GM10266 (cell line): ENCODE data around the gene EGLN2.

Source experiments
- DNase-seq: peaks from one replicate; pipeline ENCODE4 v3.0.0; 2012; ENCODE audit errors: extremely low spot score
- TF ChIP-seq, protein P1 (sequence below): IDR thresholded peaks from 2 replicates; pipeline ENCODE4 v1.5.1; 2012; ENCODE audit warnings: mild to moderate bottlenecking, low read depth; ENCODE audit not compliant: control insufficient read depth, insufficient read depth; ENCODE audit errors: missing control alignments

Gene EGLN2

DNA sequence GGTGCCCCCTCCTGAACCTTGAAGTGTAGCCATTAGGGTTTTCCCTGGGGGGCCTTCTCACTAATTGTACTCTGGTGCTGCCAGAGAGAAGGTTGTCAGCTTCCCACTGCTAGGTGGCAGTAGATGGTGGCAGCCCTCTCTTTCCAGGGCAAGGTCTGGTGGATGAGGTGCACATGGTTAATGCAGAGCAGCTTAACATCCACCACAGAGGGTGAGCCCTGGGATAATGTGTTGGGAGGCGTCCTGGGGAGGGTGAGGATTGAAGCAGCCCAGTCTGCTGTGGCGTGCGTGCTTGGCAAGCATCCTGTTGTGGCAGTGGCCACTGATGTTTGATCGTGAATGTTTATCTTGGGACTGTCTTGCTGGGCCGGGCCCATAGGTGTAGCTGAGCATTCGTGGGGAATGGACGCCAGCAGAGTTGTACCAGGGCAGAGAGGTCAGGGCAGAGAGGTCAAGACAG is 5.8 kb downstream of the EGLN2 start:
- TF ChIP-seq, protein P1, sequence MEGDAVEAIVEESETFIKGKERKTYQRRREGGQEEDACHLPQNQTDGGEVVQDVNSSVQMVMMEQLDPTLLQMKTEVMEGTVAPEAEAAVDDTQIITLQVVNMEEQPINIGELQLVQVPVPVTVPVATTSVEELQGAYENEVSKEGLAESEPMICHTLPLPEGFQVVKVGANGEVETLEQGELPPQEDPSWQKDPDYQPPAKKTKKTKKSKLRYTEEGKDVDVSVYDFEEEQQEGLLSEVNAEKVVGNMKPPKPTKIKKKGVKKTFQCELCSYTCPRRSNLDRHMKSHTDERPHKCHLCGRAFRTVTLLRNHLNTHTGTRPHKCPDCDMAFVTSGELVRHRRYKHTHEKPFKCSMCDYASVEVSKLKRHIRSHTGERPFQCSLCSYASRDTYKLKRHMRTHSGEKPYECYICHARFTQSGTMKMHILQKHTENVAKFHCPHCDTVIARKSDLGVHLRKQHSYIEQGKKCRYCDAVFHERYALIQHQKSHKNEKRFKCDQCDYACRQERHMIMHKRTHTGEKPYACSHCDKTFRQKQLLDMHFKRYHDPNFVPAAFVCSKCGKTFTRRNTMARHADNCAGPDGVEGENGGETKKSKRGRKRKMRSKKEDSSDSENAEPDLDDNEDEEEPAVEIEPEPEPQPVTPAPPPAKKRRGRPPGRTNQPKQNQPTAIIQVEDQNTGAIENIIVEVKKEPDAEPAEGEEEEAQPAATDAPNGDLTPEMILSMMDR, result no peak
- no peak for DNase-seq

DNA sequence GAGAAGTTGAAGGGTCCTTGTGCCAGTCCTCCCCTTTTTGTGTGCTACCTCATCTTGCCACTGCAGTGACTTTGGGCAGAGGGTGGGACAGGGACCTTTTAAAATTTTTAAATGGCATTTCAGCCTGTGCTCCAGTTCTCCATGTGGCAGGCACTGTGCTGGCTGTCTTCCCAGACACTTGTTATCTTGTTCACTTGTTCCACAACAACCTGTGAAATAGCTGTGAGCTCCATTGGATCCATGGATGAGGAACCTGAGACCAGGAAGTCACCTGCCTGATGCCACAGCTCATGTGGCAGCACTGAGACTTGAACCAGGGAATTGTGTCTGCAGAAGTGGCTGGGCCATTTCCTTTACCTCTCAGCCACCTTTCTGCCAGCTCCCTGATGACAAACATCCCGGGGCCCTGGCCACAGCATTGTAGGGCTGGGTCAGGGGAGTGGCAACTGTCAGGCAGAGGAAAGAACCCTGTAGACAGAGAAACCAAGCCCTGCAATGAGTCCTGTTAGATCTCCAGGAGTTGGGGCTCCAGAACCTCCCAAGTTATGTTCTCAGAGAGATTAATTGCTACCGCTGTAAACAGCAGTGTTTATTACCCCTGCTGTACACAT is 6.4 kb downstream of the EGLN2 start:
- TF ChIP-seq, protein P1, result no peak

DNA sequence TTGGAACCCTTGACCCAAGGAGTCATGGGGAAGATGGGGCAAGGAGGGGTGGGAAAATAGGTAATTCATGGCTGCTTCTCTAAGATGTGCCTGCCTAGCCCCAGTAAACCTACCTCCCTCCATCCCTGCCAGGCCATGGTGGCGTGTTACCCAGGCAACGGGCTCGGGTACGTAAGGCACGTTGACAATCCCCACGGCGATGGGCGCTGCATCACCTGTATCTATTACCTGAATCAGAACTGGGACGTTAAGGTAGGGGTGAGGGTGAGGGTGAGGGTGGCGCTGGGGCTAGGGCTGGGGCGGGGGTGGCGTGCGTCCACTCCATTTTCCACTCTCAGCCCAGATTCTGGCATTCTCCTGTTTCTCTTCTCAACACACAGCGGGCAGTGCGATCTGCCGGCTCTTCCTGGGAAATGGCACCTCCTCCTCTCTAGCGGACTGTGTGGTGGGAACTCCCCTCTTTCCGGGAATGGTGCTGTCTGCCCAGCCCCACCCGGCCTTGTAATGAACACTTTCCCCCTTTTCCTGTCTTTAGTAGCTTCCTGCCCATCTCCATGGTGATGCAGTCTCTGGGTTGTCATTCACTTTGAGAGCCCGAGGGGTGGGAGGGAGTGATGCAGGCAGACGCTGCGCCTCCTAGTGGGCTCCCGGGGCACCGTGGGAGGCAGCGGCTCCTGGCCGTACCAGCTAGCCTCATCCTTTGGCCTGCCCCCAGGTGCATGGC is 7.6 kb downstream of the EGLN2 start:
- DNase-seq, result peak; percentile 82
- TF ChIP-seq, protein P1, result peak; percentile 74

More for the DNA sequence above, 6.4 kb downstream of the EGLN2 start:
- DNase-seq, result no peak

DNA sequence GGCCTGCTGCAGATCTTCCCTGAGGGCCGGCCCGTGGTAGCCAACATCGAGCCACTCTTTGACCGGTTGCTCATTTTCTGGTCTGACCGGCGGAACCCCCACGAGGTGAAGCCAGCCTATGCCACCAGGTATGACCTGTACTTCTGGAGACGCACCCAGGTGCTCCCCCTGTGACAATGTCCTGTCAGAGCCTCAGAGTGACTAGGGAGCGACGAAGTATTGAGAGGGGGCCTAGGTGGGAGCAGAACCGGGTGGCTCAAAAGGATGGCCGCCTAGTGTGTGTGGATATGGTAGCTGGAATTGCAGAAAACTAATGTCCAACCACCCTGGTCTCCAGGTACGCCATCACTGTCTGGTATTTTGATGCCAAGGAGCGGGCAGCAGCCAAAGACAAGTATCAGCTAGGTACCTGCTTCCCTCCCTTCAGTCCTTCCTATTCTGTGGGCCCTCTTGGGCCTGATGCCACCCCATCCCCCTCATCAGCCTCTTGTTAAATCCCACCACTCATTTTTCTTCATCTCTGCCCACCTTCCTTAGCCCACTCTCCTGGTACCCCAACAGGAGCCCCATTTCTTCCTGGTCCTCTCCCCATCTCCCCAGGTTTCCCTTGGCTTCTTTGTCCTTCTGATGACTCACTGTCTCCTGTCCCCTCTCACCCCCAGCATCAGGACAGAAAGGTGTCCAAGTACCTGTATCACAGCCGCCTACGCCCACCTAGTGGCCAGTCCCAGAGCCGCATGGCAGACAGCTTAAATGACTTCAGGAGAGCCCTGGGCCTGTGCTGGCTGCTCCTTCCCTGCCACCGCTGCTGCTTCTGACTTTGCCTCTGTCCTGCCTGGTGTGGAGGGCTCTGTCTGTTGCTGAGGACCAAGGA is 8.4 kb downstream of the EGLN2 start:
- DNase-seq, result no peak
- TF ChIP-seq, protein P1, result peak; percentile 28

DNA sequence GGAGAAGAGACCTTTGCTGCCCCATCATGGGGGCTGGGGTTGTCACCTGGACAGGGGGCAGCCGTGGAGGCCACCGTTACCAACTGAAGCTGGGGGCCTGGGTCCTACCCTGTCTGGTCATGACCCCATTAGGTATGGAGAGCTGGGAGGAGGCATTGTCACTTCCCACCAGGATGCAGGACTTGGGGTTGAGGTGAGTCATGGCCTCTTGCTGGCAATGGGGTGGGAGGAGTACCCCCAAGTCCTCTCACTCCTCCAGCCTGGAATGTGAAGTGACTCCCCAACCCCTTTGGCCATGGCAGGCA is 9.0 kb downstream of the EGLN2 start:
- no peak for DNase-seq
- TF ChIP-seq, protein P1, result no peak

DNA sequence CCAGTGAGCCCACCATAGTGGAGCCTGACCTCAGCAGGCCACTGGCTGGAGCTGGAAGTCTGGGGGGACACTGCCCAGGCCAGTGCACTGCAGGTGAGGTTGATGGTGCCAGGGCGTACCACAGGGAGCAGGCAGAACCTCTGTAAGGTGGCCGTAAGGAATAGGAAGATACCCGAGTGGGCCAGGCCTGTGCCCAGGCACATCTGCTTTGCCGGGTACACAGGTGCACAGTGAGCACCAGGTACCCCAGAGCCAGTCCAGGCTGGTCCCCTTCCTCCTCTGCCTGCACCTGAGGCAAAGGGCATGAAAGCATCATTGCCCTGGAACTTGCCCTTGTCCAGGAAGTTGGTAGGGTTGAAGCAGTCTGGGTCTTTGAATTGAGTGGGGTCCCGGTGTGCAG is 9.5 kb downstream of the EGLN2 start:
- TF ChIP-seq, protein P1, result no peak

More for the DNA sequence above, 9.5 kb downstream of the EGLN2 start:
- DNase-seq, result no peak
